Right lobe of liver (tissue), 4 donors: Measurements from ENCODE around the gene SLC39A11.

Source experiments
- POLR2A ChIP-seq: fragments of 450-650 bp; IDR thresholded peaks from one replicate; pipeline ENCODE4 v1.6.1; 2017; ENCODE audit warnings: antibody characterized with exemption, mild to moderate bottlenecking
- TF ChIP-seq, protein P1 (sequence below), 4 donors: fragments of 200-600 bp in 3 of 4; fragments of 450-650 bp in 1 of 4; IDR thresholded peaks; one replicate each; pipeline versions ENCODE4 v1.5.1 to v1.8.0; 2016 to 2022; ENCODE audit warnings: antibody characterized with exemption in 4 of 4, mild to moderate bottlenecking in 2 of 4
- donor health status: DM: no; HTN: no; CAD: no.
- donor health status: DM: no; HTN: no; CAD: no.
- donor health status: DM: no; HTN: yes; CAD: no.

DNA sequence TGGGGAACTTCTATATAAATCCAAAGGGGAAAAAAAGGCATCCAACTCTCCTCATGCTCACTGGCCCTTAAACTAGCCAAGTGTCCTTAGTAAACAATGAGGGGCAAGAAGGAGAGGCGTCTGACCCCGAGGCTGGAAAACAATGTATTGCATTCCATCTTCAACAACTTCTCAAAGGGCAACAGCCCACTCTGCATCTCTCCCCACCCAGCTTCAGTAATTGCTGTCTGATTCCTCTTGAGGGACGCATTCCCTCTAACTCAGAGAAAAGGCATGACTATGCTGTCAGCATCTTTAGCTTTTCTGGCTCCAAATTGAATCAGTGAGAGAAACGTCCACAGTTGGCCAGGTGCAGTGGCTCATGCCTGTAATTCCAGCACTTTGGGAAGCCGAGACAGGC is 145.8 kb downstream of the SLC39A11 start:
- TF ChIP-seq, protein P1, sequence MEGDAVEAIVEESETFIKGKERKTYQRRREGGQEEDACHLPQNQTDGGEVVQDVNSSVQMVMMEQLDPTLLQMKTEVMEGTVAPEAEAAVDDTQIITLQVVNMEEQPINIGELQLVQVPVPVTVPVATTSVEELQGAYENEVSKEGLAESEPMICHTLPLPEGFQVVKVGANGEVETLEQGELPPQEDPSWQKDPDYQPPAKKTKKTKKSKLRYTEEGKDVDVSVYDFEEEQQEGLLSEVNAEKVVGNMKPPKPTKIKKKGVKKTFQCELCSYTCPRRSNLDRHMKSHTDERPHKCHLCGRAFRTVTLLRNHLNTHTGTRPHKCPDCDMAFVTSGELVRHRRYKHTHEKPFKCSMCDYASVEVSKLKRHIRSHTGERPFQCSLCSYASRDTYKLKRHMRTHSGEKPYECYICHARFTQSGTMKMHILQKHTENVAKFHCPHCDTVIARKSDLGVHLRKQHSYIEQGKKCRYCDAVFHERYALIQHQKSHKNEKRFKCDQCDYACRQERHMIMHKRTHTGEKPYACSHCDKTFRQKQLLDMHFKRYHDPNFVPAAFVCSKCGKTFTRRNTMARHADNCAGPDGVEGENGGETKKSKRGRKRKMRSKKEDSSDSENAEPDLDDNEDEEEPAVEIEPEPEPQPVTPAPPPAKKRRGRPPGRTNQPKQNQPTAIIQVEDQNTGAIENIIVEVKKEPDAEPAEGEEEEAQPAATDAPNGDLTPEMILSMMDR (IDR thresholded peaks at IDR 0.05) = no peak
- TF ChIP-seq POLR2A = no peak
